ENCODE results near the gene SERPINB1. TPM values are rescaled to one million over a fixed set of nuclear protein-coding genes. Genes with fewer than 3 reads are reported as not detected.

Gene SERPINB1
- polyA plus RNA-seq, 1 experiment = 22.4 TPM

GRCh38 chr6:2816158-2816557 is 25.5 kb downstream of the SERPINB1 start:
- Histone ChIP-seq H3K27me3 (ENCODE audit: control insufficient read depth, insufficient read depth, low read length) (no peaks in the 10 kb centered on the region), H3K9me3 (ENCODE audit: control insufficient read depth, insufficient read depth, low read length) (peaks cover 4% of the 10 kb centered on the region; the same call in 1 of the 2 replicates), H3K27ac (ENCODE audit: low read depth, low read length) (no peak overlapping the region), H3K4me3 (ENCODE audit: low read depth, low read length) (no peak overlapping the region)
- TF ChIP-seq, protein P1, sequence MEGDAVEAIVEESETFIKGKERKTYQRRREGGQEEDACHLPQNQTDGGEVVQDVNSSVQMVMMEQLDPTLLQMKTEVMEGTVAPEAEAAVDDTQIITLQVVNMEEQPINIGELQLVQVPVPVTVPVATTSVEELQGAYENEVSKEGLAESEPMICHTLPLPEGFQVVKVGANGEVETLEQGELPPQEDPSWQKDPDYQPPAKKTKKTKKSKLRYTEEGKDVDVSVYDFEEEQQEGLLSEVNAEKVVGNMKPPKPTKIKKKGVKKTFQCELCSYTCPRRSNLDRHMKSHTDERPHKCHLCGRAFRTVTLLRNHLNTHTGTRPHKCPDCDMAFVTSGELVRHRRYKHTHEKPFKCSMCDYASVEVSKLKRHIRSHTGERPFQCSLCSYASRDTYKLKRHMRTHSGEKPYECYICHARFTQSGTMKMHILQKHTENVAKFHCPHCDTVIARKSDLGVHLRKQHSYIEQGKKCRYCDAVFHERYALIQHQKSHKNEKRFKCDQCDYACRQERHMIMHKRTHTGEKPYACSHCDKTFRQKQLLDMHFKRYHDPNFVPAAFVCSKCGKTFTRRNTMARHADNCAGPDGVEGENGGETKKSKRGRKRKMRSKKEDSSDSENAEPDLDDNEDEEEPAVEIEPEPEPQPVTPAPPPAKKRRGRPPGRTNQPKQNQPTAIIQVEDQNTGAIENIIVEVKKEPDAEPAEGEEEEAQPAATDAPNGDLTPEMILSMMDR (IDR thresholded peaks at IDR 0.05; ENCODE audit: low read depth, low read length) = no peak
- no peak for DNase-seq (ENCODE audit: low read depth, low spot score)
- ChIA-PET POLR2A (no interaction called here), CTCF (interaction anchor here (0.7 to 1.3 kb wide), 2 partner anchors 24 to 136 kb away, joined by 3 to 5 read pairs; no protein-coding TSS in a partner anchor)

DNA sequence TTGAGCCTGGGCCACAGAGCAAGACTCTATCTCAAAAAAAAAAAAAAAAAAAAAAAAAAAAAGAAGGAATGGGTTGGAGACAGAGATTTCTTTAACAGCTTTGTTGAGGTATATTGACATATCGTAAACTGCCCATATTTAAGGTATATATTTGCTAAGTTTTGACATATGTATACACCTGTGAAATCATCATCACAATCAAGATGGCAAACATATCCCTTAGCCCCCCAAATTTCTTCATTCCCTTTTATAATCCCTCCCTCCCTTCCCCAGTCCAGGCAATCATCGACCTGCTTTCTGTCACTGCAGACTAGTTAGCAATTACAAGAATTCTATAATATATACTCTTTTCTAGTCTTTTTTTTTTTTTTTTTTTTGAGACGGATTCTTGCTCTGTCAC is 29.0 kb downstream of the SERPINB1 start:
- POLR2A ChIA-PET = no interaction called here
- CTCF ChIA-PET = no interaction called here
- TF ChIP-seq, protein P1 (IDR thresholded peaks at IDR 0.05; ENCODE audit: low read depth, low read length) = no peak
- no peak for DNase-seq (ENCODE audit: low read depth, low spot score)
- H3K27me3 ChIP-seq (ENCODE audit: control insufficient read depth, insufficient read depth, low read length) = no peaks in the 10 kb centered on the region
- peaks cover 4% of the 10 kb centered on the region; the same call in 1 of the 2 replicates for H3K9me3 ChIP-seq (ENCODE audit: control insufficient read depth, insufficient read depth, low read length)
- H3K27ac ChIP-seq (ENCODE audit: low read depth, low read length) = no peak overlapping the region
- H3K4me3 ChIP-seq (ENCODE audit: low read depth, low read length) = no peak overlapping the region

GRCh38 chr6:2810092-2810671 is 31.5 kb downstream of the SERPINB1 start:
- Histone ChIP-seq H3K4me3 (ENCODE audit: low read depth, low read length) (no peak overlapping the region), H3K27me3 (ENCODE audit: control insufficient read depth, insufficient read depth, low read length) (no peaks in the 10 kb centered on the region), H3K27ac (ENCODE audit: low read depth, low read length) (no peak overlapping the region), H3K9me3 (ENCODE audit: control insufficient read depth, insufficient read depth, low read length) (no peaks in the 10 kb centered on the region)
- TF ChIP-seq, protein P1 (IDR thresholded peaks at IDR 0.05; ENCODE audit: low read depth, low read length) = no peak
- POLR2A ChIA-PET = no interaction called here
- CTCF ChIA-PET = no interaction called here
- DNase-seq (ENCODE audit: low read depth, low spot score) = no peak

GRCh38 chr6:2809015-2809414 is 32.6 kb downstream of the SERPINB1 start:
- TF ChIP-seq, protein P1 (IDR thresholded peaks at IDR 0.05; ENCODE audit: low read depth, low read length) = no peak

GRCh38 chr6:2807342-2808090 is 34.1 kb downstream of the SERPINB1 start:
- Histone ChIP-seq H3K9me3 (ENCODE audit: control insufficient read depth, insufficient read depth, low read length) (no peaks in the 10 kb centered on the region), H3K27me3 (ENCODE audit: control insufficient read depth, insufficient read depth, low read length) (no peaks in the 10 kb centered on the region), H3K27ac (ENCODE audit: low read depth, low read length) (no peak overlapping the region), H3K4me3 (ENCODE audit: low read depth, low read length) (no peak overlapping the region)
- CTCF ChIA-PET = interaction anchor here (1.0 kb wide), 1 partner anchor 17 kb away, joined by 4 read pairs; no protein-coding TSS in a partner anchor
- POLR2A ChIA-PET = no interaction called here
- DNase-seq (ENCODE audit: low read depth, low spot score) = no peak
- TF ChIP-seq, protein P1 (IDR thresholded peaks at IDR 0.05; ENCODE audit: low read depth, low read length) = no peak

More at GRCh38 chr6:2809015-2809414, 32.6 kb downstream of the SERPINB1 start:
- ChIA-PET POLR2A (no interaction called here), CTCF (no interaction called here)
- no peak overlapping the region for H3K27ac ChIP-seq (ENCODE audit: low read depth, low read length)
- H3K9me3 ChIP-seq (ENCODE audit: control insufficient read depth, insufficient read depth, low read length) = no peaks in the 10 kb centered on the region
- H3K4me3 ChIP-seq (ENCODE audit: low read depth, low read length) = no peak overlapping the region
- no peaks in the 10 kb centered on the region for H3K27me3 ChIP-seq (ENCODE audit: control insufficient read depth, insufficient read depth, low read length)
- DNase-seq (ENCODE audit: low read depth, low spot score) = no peak

Measured in AG04450 (cell line).